Stimulated activated CD8-positive, alpha-beta memory T cell treated with anti-CD3 and anti-CD28 coated beads, Interleukin-4, amount 100 ng/mL, for 24 hours (primary cell): ENCODE measurements around the gene DAB2IP.

Experiments
- DNase-seq: peaks from one replicate; pipeline ENCODE4 v3.0.0-alpha.2; 2020; ENCODE audit warnings: low read depth

DAB2IP gene

GRCh38 chr9:121663591-121663990 is 12.2 kb downstream of the DAB2IP start:
- no peak for DNase-seq

- no peak for DNase-seq
Observed at GRCh38 chr9:121666294-121666693, 14.9 kb downstream of the DAB2IP start.

- no peak for DNase-seq
Observed at GRCh38 chr9:121667214-121667613, 15.8 kb downstream of the DAB2IP start.

GRCh38 chr9:121667890-121668289 is 16.5 kb downstream of the DAB2IP start:
- no peak for DNase-seq

- no peak for DNase-seq
Observed at GRCh38 chr9:121670431-121670830, 19.0 kb downstream of the DAB2IP start.

- DNase-seq, result no peak
Observed at GRCh38 chr9:121671612-121672155, 20.2 kb downstream of the DAB2IP start.

GRCh38 chr9:121672213-121672612 is 20.8 kb downstream of the DAB2IP start:
- DNase-seq, result no peak

- DNase-seq, result no peak
Observed at GRCh38 chr9:121672986-121673385, 21.6 kb downstream of the DAB2IP start.

GRCh38 chr9:121673576-121673975 is 22.1 kb downstream of the DAB2IP start:
- DNase-seq, result no peak

- no peak for DNase-seq
Observed at GRCh38 chr9:121674017-121674416, 22.6 kb downstream of the DAB2IP start.

- no peak for DNase-seq
Observed at GRCh38 chr9:121674952-121675351, 23.5 kb downstream of the DAB2IP start.

GRCh38 chr9:121675381-121675780 is 23.9 kb downstream of the DAB2IP start:
- no peak for DNase-seq

- no peak for DNase-seq
Observed at GRCh38 chr9:121675969-121676822, 24.8 kb downstream of the DAB2IP start.

GRCh38 chr9:121676926-121677325 is 25.5 kb downstream of the DAB2IP start:
- DNase-seq, result no peak

GRCh38 chr9:121678501-121679022 is 27.1 kb downstream of the DAB2IP start:
- no peak for DNase-seq

- DNase-seq, result no peak
Observed at GRCh38 chr9:121679901-121680635, 28.6 kb downstream of the DAB2IP start.

GRCh38 chr9:121681404-121681803 is 30.0 kb downstream of the DAB2IP start:
- DNase-seq, result no peak

- DNase-seq, result no peak
Observed at GRCh38 chr9:121682201-121682600, 30.8 kb downstream of the DAB2IP start.

GRCh38 chr9:121682926-121683515 is 31.6 kb downstream of the DAB2IP start:
- DNase-seq, result no peak

GRCh38 chr9:121683652-121684051 is 32.2 kb downstream of the DAB2IP start:
- DNase-seq, result no peak

- peak; percentile 20 for DNase-seq
Observed at GRCh38 chr9:121684381-121685145, 33.1 kb downstream of the DAB2IP start.
